ENCODE results near the gene ADGRA1.

DNA sequence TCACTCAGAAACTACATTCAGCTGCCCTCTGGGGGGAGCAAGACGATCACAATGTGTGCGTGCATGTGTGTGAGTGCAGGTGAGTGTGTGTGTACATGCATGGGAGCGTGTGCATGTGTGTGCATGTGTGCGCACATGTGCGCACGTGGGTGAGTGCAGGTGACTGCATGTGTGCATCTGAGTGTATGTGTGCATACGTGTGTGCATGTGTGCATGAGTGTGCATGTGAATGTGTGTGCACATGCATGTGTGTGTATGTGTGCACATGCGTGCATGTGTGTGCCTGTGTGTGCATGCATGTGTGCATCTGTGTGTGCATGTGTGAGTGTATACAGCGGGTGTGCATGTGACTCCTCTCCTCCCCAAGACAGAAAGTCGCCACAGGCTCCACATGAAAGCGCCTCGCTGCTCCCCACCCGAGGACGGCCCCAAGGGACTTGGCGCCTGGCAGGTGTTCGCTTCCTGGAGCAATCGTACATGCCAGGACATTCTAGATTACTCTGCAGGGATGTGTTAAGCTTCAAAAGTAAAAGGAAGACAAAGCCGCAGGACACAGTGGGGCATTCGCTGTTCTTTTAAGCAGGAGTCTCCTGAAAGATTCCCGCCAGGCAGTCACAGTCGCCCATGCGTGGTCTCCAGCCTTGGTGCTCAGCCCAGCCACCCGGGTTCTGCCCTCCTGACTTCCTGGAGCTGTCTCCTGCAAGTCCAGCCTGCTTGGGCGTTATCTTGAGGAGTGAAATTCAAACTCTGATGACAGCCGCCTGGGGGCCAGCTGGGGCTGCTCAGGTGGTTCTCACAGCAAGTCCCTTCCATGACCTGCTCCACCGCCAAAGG, 42.0 kb upstream of the ADGRA1 start:
- TF ChIP-seq FOXK2 (IDR thresholded peaks at IDR 0.05) (no peak), LEF1 (IDR thresholded peaks at IDR 0.05; ENCODE audit: borderline replicate concordance) (no peak)
- TF ChIP-seq, protein P1, sequence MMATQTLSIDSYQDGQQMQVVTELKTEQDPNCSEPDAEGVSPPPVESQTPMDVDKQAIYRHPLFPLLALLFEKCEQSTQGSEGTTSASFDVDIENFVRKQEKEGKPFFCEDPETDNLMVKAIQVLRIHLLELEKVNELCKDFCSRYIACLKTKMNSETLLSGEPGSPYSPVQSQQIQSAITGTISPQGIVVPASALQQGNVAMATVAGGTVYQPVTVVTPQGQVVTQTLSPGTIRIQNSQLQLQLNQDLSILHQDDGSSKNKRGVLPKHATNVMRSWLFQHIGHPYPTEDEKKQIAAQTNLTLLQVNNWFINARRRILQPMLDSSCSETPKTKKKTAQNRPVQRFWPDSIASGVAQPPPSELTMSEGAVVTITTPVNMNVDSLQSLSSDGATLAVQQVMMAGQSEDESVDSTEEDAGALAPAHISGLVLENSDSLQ (IDR thresholded peaks at IDR 0.05): no peak

Data from HEK293T (cell line).